DMS79 treated with DMSO at 0.1 percent for 48 hours (cell line): ENCODE data around the gene FGF18.

Experiments used
- DNase-seq: peaks from one replicate; lab custom pipeline; 2025; lab: John Stamatoyannopoulos, UW

Gene FGF18

DNA sequence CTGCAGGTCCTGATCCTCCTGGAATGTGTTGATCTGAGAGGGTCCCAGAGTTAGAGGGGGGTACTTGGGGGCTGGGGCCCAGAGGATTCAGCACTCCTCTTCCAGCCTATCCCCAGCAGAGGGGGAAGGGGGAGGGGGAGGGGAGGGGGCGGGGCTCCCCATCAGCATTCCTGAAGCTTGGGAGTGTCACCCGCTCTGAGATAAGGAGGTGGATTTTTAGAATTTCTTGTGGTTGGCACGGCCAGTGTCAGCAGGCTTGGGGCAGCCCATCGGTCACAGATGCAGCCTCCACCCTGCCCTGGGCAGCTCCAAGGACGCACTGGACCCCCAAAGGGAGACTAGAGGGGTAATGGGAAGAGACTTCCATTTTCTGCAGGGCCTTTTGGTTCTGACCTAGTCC, 5.3 kb downstream of the FGF18 start:
- DNase-seq: no peak

DNA sequence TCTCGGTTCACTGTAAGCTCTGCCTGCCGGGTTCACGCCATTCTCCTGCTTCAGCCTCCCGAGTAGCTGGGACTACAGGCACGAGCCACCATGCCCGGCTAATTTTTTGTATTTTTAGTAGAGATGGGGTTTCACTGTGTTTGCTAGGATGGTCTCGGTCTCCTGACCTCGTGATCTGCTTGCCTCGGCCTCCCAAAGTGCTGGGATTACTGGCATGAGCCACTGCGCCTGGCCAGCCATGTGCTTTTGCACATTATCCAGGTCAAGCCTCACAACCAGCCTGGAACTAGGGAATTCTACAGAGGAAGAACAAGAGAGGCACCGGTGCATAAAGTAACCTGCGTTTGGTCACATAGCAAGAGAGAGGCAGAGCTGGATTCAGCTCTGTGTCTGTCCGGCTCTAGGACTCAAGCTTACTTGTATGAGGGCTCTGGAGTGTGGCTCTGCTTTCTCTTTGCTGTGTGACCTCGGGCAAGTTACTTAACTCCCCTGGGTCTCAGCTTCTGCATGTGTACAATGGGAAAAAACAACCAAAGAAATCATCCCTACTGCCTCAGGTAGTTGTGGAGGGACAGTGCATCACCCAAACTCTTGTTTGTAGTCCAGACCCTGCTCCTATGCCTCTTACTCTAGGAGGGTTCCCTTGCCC, 6.3 kb downstream of the FGF18 start:
- DNase-seq: no peak

DNA sequence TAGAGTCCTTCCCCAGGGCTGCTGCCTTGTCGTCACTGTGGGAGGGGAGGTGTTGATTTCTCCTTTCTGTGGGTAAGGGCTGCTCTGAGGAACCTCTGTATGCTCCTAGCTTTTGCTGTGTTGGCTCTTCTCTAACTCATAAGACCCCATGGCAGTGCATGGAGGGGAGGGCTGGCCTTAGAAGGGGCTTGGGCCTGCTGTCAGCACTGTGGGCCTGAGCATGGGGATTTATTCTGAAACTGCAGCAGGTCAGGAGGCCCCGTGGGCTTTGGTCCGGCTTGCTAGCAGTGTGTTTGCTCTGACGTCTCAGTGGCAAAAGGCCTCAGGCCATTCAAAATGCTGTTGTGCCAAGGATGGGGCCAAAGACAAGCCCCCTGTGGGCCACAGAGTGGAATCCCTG, 6.8 kb downstream of the FGF18 start:
- no peak for DNase-seq

DNA sequence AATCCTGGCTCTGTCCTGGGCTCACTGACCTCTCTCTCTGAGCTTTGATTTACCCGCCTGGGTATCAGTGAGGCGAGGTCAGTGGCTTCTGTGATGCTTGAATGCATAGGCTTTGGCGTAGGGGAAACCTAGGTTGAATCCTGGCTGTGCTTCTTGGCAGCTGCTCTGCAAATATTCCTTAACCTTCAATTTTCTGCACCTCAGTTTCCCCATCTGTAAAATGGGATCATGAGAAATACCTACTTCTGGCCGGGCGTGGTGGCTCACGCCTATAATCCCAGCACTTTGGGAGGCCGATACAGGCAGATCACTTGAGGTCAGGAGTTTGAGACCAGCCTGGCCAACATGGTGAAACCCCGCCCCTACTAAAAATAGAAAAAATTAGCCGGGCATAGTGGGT, 7.2 kb downstream of the FGF18 start:
- no peak for DNase-seq

DNA sequence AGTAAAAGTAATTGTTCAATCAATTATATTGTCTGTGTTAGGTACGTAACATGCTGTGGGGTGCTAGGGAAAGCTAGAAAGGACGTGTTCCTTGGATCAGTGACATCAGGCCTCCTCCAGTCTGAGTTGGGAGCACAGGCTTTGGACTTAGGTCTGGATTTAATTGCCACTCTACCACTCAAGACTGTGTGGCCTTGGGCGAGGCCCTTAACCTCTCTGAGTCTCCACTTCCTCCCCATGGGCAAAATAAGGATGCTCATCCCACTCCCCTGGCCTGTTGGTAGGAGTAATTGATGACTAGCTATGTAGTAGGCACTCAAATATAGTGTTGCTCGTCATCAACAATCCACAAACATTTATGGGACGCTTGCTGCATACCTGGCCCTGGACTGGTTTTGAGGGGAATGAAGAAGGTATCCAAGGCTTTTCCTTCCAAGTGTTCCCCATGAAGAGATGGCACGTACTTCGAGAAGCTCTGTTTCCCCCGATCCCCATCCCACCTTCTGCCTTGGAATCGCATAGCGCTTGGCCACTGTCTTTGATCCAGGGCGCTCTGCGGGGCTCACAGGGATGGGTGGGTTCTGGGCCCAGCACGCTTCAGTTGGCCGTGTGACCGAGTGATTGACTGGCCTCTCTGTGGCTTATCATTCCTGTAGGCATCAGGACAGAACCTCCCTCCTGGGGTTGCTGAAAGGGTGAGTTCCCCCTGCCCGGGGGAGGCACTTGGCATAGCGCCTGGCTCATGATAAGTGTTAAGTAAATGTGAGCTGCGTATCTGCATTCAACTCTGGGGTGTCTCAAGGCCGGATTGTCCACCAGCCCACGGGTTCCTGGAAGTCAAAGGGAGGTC, 8.1 kb downstream of the FGF18 start:
- no peak for DNase-seq

DNA sequence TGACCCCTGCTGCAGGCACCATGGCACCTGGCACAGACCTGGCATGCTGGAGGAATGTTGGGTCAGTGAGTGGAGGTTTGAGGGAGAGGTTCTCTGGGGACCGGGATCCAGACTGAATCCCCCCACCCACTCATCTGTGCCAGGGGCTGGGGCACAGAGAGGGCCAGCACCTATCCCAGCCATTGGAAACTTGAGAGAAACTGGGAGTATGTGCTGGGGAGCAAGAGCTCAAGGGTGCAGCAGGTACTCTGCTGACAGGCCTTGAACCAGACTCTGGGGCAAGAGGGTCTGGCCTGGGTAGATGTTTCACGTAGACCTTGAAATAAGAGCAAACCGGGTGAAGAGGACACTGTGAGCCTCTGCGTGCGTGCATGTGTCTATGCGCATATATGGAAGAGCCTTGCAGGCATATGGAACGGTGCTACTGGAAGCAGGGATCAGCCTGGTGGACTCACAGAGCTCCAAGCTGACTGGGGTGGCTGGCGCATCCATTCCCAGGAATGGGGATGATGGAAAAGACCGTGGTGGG, 8.8 kb downstream of the FGF18 start:
- DNase-seq: no peak

DNA sequence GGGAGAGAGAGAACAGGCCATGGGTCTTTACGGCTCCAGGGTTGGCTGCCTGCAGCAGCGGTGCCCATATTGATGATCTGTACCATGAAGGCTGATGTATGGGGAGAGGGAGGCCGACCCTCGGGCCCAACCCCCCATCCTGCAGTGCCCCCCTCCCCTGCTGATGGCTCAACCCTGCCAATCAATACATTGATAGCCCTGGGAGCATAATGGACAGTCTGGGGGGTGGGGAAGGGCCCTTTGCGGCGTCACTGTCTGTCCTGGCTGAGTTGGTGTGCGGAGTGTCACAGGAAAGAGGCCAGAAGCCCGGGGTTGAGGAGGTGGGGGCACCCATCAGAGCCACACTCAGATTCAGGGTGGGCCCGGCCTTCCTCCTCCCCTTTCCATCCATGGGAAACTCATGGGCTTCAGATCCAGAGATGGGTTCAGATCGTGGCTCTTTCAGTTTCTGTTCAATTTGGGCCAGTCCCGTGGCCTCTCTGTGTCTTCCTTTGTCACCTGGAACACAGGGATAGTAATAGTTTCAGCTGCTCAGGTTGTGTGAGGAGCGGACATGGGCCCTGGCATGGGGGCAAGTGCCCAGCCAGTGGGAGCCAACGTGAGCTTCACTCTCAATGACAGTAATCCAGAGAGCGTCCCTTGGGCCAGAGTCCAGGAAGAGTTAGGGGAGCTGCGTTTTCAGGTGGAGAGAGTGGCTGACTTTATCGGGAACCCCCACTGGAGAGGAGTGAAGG, 9.5 kb downstream of the FGF18 start:
- no peak for DNase-seq

DNA sequence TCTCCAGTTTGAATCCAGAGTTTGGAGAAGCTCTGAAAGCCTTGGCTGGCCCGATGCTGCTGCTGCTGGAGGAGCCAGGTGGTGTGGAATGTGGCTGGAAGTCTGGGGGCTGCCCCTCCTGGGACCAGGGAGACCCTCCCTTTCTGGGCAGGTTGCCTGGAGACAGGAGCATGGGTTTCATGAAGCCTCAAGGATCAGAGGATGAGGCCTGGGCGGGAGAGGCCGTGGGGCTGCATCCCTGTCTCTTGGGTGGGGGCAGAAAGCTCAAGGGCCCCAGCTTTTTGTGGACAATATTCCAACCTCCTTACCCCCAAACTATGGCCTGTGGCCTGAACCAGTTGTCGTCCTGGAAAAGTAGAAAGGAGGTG, 10.1 kb downstream of the FGF18 start:
- no peak for DNase-seq

DNA sequence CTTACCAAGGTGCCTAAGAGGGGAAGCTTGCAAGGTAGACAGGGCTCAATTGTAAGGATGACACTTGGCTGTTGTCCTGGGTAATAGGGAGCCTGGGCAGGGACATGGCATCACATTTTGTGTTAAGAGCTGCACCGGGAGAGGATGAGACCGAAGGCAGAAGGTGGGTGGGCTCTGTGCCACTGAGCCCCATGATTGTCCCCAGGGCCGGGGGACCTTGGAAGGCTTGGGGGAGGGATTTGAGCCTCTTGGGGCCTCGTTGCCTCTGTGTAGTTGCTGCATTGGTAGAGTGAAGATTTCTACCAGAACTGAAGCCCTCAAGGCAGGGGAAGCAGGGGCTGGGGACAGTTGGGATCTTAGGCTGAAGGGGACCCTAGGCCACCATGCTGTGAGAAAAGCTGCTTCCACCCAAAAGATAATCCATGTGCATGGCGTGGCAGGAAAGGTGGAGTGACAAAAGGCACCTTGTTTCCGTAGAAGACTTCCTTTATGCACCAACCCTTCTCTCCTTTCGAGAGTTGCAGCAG, 11.9 kb downstream of the FGF18 start:
- no peak for DNase-seq

DNA sequence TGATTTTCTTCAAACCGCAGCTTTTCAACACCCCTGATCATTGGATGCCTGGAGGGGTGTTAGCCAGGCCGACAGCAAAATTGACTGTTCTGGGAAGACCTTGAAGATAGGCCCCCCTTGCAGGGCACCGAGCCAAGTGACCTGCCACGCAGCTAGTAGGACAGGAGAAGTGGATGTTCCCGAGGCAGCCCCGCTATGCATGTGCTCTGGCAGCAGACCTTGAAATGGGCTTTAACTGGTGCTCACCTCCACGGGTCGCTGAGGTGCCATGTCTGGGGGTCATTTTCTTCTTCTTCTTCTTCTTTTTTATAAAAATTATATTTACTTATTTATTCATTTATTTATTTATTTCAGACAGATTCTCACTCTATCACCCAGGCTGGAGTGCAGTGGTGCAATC, 12.6 kb downstream of the FGF18 start:
- DNase-seq: no peak

DNA sequence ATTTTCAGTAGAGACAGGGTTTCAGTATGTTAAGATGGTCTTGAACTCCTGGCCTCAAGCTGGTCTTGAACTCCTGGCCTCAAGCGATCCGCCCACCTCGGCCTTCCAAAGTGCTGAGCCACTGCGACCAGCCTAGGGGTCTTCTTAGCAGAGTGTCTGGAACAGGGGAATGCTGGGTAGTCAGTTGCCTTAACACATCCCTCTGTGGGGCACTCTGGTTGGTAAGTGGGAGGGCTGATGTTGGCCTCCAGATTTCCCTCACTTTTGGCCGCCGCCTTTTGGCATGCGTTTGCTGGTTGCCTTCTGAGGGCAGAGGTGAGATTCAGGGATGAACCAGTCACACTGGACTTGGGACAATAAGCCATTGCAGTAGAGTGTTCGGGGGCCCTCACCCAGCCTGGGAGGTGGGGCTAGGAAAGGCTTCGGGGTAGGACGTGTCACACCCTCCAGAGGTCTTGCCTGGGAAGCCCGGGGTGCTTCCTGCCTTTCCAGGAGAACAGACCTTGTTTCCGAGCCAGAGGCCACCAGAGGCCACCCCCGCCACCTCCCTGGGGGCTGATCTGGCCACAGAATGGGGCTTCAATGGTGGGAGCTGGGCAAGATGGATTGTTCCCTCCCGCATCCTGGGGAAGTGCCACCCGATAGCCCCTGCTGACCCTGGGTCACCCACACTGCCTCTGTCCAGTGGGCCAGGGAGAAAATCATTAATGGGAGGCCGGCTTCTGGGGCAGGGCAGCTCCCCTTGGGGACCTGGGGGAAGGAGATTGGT, 13.3 kb downstream of the FGF18 start:
- DNase-seq: no peak

DNA sequence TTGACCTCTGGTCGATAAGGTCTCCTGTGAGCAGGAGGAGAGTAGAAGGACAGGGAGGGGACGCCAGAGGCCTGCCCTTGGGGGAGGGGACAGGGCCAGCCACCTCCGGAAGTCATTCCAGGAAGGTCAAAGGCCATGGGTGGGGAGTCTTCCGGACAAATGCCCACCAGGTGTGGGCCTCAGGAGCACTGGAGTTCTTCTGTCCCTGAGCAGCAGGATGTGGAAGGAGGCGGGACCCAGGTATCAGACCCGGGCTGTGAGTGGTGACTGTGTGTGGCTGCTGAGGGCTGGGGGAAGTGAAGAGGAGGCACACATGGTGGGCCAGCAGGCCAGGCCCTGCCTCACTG, 13.9 kb downstream of the FGF18 start:
- no peak for DNase-seq

DNA sequence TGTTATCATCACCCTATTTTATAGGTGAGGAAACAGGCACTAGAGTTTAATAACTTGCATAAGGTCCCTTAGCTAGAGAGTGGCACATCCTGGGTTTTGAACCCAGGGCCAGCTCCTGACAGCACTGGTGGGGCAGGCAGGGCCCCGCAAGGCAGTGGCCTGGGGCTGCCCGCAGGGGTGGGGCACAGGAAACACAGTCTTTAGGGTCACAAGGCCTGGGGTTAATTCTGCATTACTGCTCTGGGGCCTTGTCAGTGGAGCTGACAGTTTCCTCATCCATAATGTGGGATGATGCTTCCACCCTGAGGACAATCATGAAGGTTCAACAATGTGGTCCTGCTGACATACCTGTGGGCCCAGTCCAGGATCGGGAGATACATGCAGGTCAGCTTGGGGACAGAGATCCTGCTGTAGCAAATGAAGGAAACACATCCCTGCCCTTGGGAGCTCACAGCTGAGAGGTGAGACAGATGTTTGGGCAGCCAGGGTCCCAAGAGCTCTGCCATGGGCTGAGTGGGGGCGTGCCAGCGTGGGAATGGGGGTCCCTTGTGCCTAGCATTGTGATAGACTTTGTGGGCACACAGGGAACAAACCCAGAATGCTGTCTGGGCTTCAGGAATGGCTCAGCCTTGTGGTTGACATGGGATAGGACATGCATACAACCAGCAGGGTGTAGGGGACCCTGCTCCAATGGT, 14.7 kb downstream of the FGF18 start:
- DNase-seq: no peak

DNA sequence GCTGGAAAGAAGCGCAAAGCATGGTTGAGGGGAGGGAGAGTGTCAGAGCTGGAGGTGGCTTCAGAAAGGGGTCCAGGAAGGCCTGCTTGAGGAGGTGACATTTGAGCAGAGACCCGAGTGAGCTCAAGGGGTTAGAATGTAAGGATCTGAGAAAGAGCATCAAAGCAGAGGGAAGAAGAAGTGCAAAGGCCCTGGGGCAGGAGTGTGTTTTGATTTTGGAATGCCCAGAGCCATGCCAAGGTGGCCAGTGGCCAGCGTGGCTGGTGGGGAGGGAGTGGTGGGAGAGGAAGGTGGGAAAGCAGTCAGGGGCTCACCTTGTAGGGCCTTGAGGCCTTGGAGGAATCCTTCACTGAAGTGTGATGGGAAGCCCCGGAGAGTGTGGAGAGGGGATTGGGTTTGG, 15.4 kb downstream of the FGF18 start:
- no peak for DNase-seq

DNA sequence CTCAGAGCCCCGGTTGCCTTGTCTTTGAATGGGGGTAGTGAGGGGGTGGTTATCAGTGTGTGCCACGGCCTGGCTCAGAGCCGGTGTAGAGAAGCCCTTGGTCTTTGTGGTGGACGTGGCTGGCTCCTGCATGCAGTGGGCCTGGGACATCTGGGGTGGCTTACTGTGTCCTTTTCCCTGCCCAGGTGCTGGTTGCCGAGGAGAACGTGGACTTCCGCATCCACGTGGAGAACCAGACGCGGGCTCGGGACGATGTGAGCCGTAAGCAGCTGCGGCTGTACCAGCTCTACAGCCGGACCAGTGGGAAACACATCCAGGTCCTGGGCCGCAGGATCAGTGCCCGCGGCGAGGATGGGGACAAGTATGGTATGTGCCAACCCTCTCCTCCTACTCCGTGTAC, 16.5 kb downstream of the FGF18 start:
- DNase-seq: no peak

DNA sequence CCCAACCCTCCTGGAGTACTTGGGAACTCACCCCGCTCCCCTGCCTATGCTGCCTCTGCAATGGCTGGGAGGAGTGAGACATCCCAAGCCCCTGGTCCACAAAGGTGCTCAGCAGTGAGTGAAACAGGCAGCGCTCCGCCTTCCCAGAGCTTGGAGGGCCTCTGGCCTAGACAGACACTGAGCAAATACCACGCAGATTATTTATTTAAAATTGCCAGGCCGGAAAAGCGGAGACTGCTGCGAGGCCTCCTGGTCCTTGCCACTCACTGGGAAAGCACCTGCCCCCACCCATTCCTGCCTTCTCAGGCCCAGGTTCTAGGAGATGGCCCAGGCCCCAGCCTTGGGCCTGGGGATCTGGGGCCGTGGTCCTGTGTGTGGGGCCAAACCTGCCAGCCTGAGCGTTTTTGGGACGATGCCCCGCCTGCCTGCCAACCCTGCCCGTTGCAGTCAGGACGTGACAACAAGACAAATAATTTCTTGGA, 17.4 kb downstream of the FGF18 start:
- DNase-seq: no peak

DNA sequence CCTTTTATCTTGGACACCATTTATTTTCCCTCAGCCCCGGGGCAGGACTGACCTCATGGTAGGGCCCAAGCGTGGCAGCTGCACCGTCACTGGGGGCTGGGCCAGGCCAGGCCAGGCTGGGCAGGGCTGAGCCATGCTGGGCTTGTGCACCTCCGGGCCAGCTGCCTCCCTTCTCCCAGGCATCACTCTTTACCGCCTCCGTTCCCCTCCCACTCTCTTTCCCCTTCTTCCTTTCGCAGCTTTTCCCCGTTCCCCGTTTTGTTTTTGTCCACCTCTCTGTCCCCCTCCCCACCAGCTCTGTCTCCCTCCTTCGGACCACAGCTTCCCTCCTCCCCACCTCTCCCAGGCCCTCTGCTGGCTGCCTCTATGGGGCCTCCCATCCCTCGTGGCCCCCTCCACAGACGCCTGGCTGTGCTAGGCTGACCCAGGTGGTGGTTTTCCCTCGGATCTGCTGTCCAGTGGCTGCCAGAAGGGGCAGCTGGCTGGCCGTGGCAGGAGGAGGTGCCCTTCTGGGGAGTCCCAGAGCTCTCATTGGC, 17.9 kb downstream of the FGF18 start:
- DNase-seq: no peak

DNA sequence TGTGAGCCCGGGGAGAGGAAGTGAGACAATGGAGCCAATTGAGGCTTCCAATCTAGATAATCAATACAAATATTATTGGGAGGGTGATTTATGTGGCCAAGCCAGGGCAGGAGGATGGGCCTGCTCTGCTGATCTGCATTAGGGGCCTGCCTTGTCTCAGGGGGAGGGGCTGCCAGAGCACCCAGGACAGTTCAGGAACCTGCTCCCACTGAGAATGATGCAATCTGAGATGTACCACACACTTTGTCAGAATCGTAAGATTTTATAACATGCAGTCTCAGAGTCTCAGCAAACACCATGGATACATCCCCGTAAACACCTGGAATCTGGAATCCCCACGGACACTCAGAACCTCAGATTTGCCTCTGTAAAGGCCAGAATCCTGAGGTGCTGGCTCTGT, 19.3 kb downstream of the FGF18 start:
- no peak for DNase-seq

DNA sequence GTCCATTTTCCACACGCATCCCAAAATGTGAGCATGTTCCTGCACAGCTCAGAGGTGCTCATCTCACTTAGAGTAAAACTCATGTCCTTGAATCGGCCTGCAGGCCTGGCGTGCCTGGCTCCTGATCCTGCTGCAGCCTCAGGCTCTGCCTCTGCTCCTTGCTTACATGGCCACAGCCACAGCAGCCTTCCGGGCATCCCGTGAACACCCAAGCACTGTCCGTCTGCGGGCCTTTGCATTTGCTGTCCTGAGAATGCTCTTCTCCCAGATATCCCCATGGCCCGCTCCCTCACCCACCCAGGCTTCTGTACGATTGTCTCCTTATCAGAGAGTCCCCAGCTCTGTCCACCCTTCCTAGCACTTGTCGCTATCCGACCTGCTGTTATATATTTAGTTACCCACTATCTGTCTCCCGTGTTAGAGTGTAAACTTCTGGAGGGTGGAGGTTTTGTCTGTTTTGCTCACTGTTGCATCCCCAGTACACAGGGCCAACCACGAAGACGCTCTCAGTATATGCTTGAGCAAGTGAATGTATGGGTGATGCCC, 21.9 kb downstream of the FGF18 start:
- DNase-seq: no peak

DNA sequence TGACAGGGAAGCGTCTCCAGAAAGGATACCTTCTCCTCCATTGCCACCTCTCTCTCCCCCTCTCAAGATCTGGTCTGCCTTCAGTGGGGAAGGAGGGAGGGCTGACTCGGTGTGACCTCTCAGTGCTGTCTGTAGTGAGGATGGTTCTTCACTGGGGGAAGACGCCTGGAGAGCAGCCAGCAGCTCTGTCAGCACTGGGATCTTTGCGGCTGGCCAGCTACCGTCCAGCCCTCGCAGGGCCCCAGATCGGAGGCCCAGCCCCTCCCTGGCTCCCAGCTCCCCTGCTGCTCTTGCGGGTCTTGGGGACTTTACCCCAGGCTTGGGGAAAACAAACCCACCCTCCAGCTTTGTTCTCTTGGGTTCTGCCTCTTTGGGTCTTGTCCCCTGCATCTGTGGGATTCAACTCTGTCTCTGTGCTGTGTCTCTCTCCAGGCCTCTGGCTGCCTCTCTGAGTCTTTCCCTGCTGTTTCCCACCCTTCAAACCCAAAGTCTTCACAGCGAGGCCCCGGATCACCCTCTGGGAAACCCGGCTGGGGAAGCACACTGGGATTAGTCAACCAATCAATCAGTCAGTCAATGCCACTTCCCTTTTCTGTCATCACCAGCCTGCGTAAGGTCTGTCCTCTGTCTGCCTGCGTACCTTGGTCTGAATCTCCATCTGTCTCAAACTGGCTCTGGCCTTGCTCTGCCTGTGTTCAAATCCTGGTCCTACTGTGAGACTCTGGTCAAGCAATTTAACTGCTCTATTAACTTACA, 23.0 kb downstream of the FGF18 start:
- no peak for DNase-seq
